ENCODE data around the gene CYB5D1. TPM values are rescaled to one million over a fixed set of nuclear protein-coding genes. Genes with fewer than 3 reads are reported as not detected.

The CYB5D1 gene
- total and polyA plus RNA-seq, 7 experiments from 2014 or later, result 7.5 to 14.2 (median 9.0) TPM

- intact Hi-C loops (cut with micrococcal nuclease), result no loop called here
- H3K36me3 Mint-ChIP-seq, result peaks cover 0 to 4% (median 4%) of the 10 kb centered on the region in 5 donors
- Histone ChIP-seq H3K27ac (ENCODE audit: low read depth, low read length) (peak overlapping the region; percentile 57), H3K36me3 (ENCODE audit: control insufficient read depth in 2 of 3, insufficient read depth in 3 of 3, low read length in 3 of 3) (peaks cover 0 to 42% (median 5%) of the 10 kb centered on the region in 3 experiments), H3K4me3 (ENCODE audit: low read length) (no peak overlapping the region), H3K9me3 (ENCODE audit: control insufficient read depth in 2 of 3, low read length in 3 of 3) (no peaks in the 10 kb centered on the region), H3K4me1 (ENCODE audit: control insufficient read depth in 2 of 2, insufficient read depth in 2 of 2, low read length in 2 of 2) (peaks cover 22 to 33% of the 10 kb centered on the region in 2 donors), H3K27me3 (ENCODE audit: control insufficient read depth in 2 of 2, insufficient read depth in 2 of 2, low read length in 2 of 2) (no peaks in the 10 kb centered on the region)
- no peak for DNase-seq
- no peak for ATAC-seq
- H3K4me1 Mint-ChIP-seq, result peaks cover 0 to 26% (median 17%) of the 10 kb centered on the region in 7 donors
- no peaks in the 10 kb centered on the region for H3K27me3 Mint-ChIP-seq
- H3K27ac Mint-ChIP-seq, result peak overlapping the region in 7 of 9 donors; percentile 16 to 93 (median 80)
- peak overlapping the region in 2 of 10 donors; percentile 9 to 85 for H3K4me3 Mint-ChIP-seq
- POLR2A ChIA-PET, result interaction anchor here (1.1 to 5.5 kb wide), 2 partner anchors 9 to 18 kb away, joined by 4 to 89 read pairs; partner anchors contain the start of gene KDM6B
- CTCF ChIA-PET, result interaction anchor here (3.7 kb wide), 1 partner anchor 18 kb away, joined by 43 read pairs; the partner anchor contains the start of gene KDM6B
- no peaks in the 10 kb centered on the region for H3K9me3 Mint-ChIP-seq
Measured at GRCh38 chr17:7852262-7852670, 5.5 kb upstream of the CYB5D1 start.

GRCh38 chr17:7852919-7853690, 4.7 kb upstream of the CYB5D1 start:
- Histone ChIP-seq H3K4me1 (ENCODE audit: control insufficient read depth in 2 of 2, insufficient read depth in 2 of 2, low read length in 2 of 2) (peaks cover 24 to 34% of the 10 kb centered on the region in 2 donors), H3K27ac (ENCODE audit: low read depth, low read length) (no peak overlapping the region), H3K9me3 (ENCODE audit: control insufficient read depth in 2 of 3, low read length in 3 of 3) (no peaks in the 10 kb centered on the region), H3K36me3 (ENCODE audit: control insufficient read depth in 2 of 3, insufficient read depth in 3 of 3, low read length in 3 of 3) (peaks cover 0 to 36% (median 5%) of the 10 kb centered on the region in 3 experiments), H3K27me3 (ENCODE audit: control insufficient read depth in 2 of 2, insufficient read depth in 2 of 2, low read length in 2 of 2) (no peaks in the 10 kb centered on the region), H3K4me3 (ENCODE audit: low read length) (no peak overlapping the region)
- Mint-ChIP-seq H3K4me3 (no peak overlapping the region), H3K36me3 (peaks cover 0 to 4% (median 4%) of the 10 kb centered on the region in 5 donors), H3K4me1 (peaks cover 0 to 26% (median 17%) of the 10 kb centered on the region in 7 donors), H3K27ac (peak overlapping the region in 4 of 9 donors; percentile 46 to 92 (median 72)), H3K27me3 (no peaks in the 10 kb centered on the region), H3K9me3 (no peaks in the 10 kb centered on the region)
- no peak for ATAC-seq
- ChIA-PET POLR2A (interaction anchor here (0.7 to 5.5 kb wide), 3 partner anchors 12 to 19 kb away, joined by 3 to 89 read pairs (median 3); partner anchors contain the start of gene KDM6B), CTCF (interaction anchor here (0.9 to 1.3 kb wide), 3 partner anchors 13 to 19 kb away, joined by 3 to 5 read pairs (median 3); partner anchors contain the start of gene KDM6B)
- peak in 1 of 9 donors; percentile 23 for DNase-seq
- intact Hi-C loops (cut with micrococcal nuclease), result no loop called here

GRCh38 chr17:7853691-7854038, 4.1 kb upstream of the CYB5D1 start:
- H3K36me3 ChIP-seq (ENCODE audit: control insufficient read depth in 2 of 3, insufficient read depth in 3 of 3, low read length in 3 of 3), result peaks cover 0 to 33% (median 5%) of the 10 kb centered on the region in 3 experiments
- POLR2A ChIA-PET, result interaction anchor here (0.7 to 5.5 kb wide), 3 partner anchors 13 to 19 kb away, joined by 3 to 89 read pairs (median 3); partner anchors contain the start of gene KDM6B
- no peaks in the 10 kb centered on the region for H3K27me3 ChIP-seq (ENCODE audit: control insufficient read depth in 2 of 2, insufficient read depth in 2 of 2, low read length in 2 of 2)
- no peaks in the 10 kb centered on the region for H3K27me3 Mint-ChIP-seq
- peak overlapping the region in 1 of 10 donors; percentile 31 for H3K4me3 Mint-ChIP-seq
- peaks cover 0 to 23% (median 17%) of the 10 kb centered on the region in 7 donors for H3K4me1 Mint-ChIP-seq
- CTCF ChIA-PET, result interaction anchor here (0.9 to 1.3 kb wide), 3 partner anchors 13 to 20 kb away, joined by 3 to 5 read pairs (median 3); partner anchors contain the start of gene KDM6B
- no peaks in the 10 kb centered on the region for H3K9me3 ChIP-seq (ENCODE audit: control insufficient read depth in 2 of 3, low read length in 3 of 3)
- H3K27ac ChIP-seq (ENCODE audit: low read depth, low read length), result no peak overlapping the region
- peaks cover 0 to 4% (median 4%) of the 10 kb centered on the region in 5 donors for H3K36me3 Mint-ChIP-seq
- peak in 1 of 9 donors; percentile 28 for DNase-seq
- ATAC-seq, result no peak
- H3K9me3 Mint-ChIP-seq, result no peaks in the 10 kb centered on the region
- no peak overlapping the region for H3K4me3 ChIP-seq (ENCODE audit: low read length)
- peaks cover 29 to 39% of the 10 kb centered on the region in 2 donors for H3K4me1 ChIP-seq (ENCODE audit: control insufficient read depth in 2 of 2, insufficient read depth in 2 of 2, low read length in 2 of 2)
- intact Hi-C loops (cut with micrococcal nuclease), result no loop called here
- H3K27ac Mint-ChIP-seq, result peak overlapping the region in 2 of 9 donors; percentile 60 to 81

- DNase-seq (peak in 1 of 9 donors; percentile 24), ATAC-seq (no peak)
- Mint-ChIP-seq H3K9me3 (no peaks in the 10 kb centered on the region), H3K4me3 (peak overlapping the region in 1 of 10 donors; percentile 31), H3K27ac (peak overlapping the region in 2 of 9 donors; percentile 60 to 81), H3K27me3 (no peaks in the 10 kb centered on the region), H3K36me3 (peaks cover 0 to 4% (median 4%) of the 10 kb centered on the region in 5 donors), H3K4me1 (peaks cover 0 to 23% (median 17%) of the 10 kb centered on the region in 7 donors)
- POLR2A ChIA-PET, result interaction anchor here (0.7 to 5.5 kb wide), 3 partner anchors 14 to 20 kb away, joined by 3 to 89 read pairs (median 3); partner anchors contain the start of gene KDM6B
- intact Hi-C loops (cut with micrococcal nuclease), result no loop called here
- Histone ChIP-seq H3K27me3 (ENCODE audit: control insufficient read depth in 2 of 2, insufficient read depth in 2 of 2, low read length in 2 of 2) (no peaks in the 10 kb centered on the region), H3K27ac (ENCODE audit: low read depth, low read length) (no peak overlapping the region), H3K36me3 (ENCODE audit: control insufficient read depth in 2 of 3, insufficient read depth in 3 of 3, low read length in 3 of 3) (peaks cover 0 to 28% (median 5%) of the 10 kb centered on the region in 3 experiments), H3K4me1 (ENCODE audit: control insufficient read depth in 2 of 2, insufficient read depth in 2 of 2, low read length in 2 of 2) (peaks cover 34 to 43% of the 10 kb centered on the region in 2 donors), H3K4me3 (ENCODE audit: low read length) (no peak overlapping the region), H3K9me3 (ENCODE audit: control insufficient read depth in 2 of 3, low read length in 3 of 3) (no peaks in the 10 kb centered on the region)
- CTCF ChIA-PET, result interaction anchor here (0.9 to 1.3 kb wide), 3 partner anchors 14 to 20 kb away, joined by 3 to 5 read pairs (median 3); partner anchors contain the start of gene KDM6B
Measured at GRCh38 chr17:7854078-7854777, 3.6 kb upstream of the CYB5D1 start.

- H3K36me3 ChIP-seq (ENCODE audit: control insufficient read depth in 2 of 3, insufficient read depth in 3 of 3, low read length in 3 of 3), result peaks cover 0 to 19% (median 5%) of the 10 kb centered on the region in 3 experiments
- DNase-seq (peak in 1 of 9 donors; percentile 36), ATAC-seq (no peak)
- no peaks in the 10 kb centered on the region for H3K27me3 Mint-ChIP-seq
- H3K4me1 ChIP-seq (ENCODE audit: control insufficient read depth in 2 of 2, insufficient read depth in 2 of 2, low read length in 2 of 2), result peaks cover 34 to 43% of the 10 kb centered on the region in 2 donors
- H3K36me3 Mint-ChIP-seq, result peaks cover 2 to 9% (median 4%) of the 10 kb centered on the region in 5 donors
- H3K27ac ChIP-seq (ENCODE audit: low read depth, low read length), result no peak within 1 kb of the TSS
- ChIA-PET CTCF (no interaction called here), POLR2A (interaction anchor here (0.6 to 2.9 kb wide), 3 partner anchors 10 to 34 kb away, joined by 4 to 83 read pairs (median 6); partner anchors contain the start of genes CHD3 and KDM6B)
- H3K4me3 Mint-ChIP-seq, result peak within 1 kb of the TSS in 1 of 10 donors; percentile 31
- H3K9me3 Mint-ChIP-seq, result no peaks in the 10 kb centered on the region
- intact Hi-C loops (cut with micrococcal nuclease), result loop anchor here in 1 of 2 donors (5.0 kb wide), 3 partner anchors 283 to 527 kb away; partner anchors contain the start of gene RPL26
- H3K4me3 ChIP-seq (ENCODE audit: low read length), result no peak within 1 kb of the TSS
- H3K4me1 Mint-ChIP-seq, result peaks cover 0 to 21% (median 17%) of the 10 kb centered on the region in 7 donors
- H3K9me3 ChIP-seq (ENCODE audit: control insufficient read depth in 2 of 3, low read length in 3 of 3), result no peaks in the 10 kb centered on the region
- H3K27ac Mint-ChIP-seq, result peak within 1 kb of the TSS in 4 of 9 donors; percentile 31 to 81 (median 59)
- no peaks in the 10 kb centered on the region for H3K27me3 ChIP-seq (ENCODE audit: control insufficient read depth in 2 of 2, insufficient read depth in 2 of 2, low read length in 2 of 2)
Measured at GRCh38 chr17:7854851-7855659, 2.7 kb upstream of the CYB5D1 start, which contains the start of gene TMEM88. Gene TMEM88 (plus strand): TSS chr17:7855066. CDS start chr17:7855075, 9 bp downstream.
